HepG2 (cell line): ENCODE results near the gene TERC. TPM values are rescaled to one million over a fixed set of nuclear protein-coding genes. Genes with fewer than 3 reads are reported as not detected.

ENCODE experiments used
- ATAC-seq: fragments of 200-7000 bp; cut with Tn5 transposase; 3 replicates; pipeline ENCODE4 v1.9.1; 2020; ENCODE audit warnings: mild to moderate bottlenecking, moderate library complexity
- BruUV-seq: library from RNA; stranded (reverse); fragments of 400-500 nt; replicated peaks from 2 replicates; lab custom pipeline; 2021; lab: Mats Ljungman, UMichigan
- CTCF ChIA-PET: fragments of 300-600 bp; formaldehyde crosslinking; extraction: SDS; loops from one replicate; lab custom pipeline; 2021; ENCODE audit warnings: low total read pairs, inconsistent platforms, low intra/inter-chr PET ratio; lab: Yijun Ruan, JAX
- POLR2A ChIA-PET: fragments of 350-600 bp; sonication (Branson Sonifier 250); formaldehyde crosslinking; loops from one replicate; lab custom pipeline; 2020; ENCODE audit warnings: antibody characterized with exemption, inconsistent platforms; lab: Yijun Ruan, JAX
- DNase-seq: peaks from one replicate; pipeline ENCODE4 v3.0.0-alpha.2; 2015; ENCODE audit warnings: low spot score
- FAIRE-seq: peaks from 3 replicates; lab custom pipeline; 2011; peaks lifted over from hg19 to GRCh38; lab: Jason Lieb, UNC
- H2AFZ ChIP-seq: one replicate; pipeline ENCODE4 v1.6.1; 2011; ENCODE audit warnings: low read length, inconsistent platforms
- H3K27ac ChIP-seq: fragments of 300-600 bp; 3 replicates; pipeline ENCODE4 v1.8.0; 2011; ENCODE audit warnings: mixed run types, mild to moderate bottlenecking, mixed read lengths, low read length, inconsistent platforms; ENCODE audit not compliant: insufficient read depth; ENCODE audit errors: extremely low read length
- H3K27me3 ChIP-seq, 2 experiments: fragments of 200-600 bp in 1 of 2; 2 replicates in 1 of 2; 3 replicates in 1 of 2; pipeline versions ENCODE4 v1.6.0 to v1.8.0; 2011; ENCODE audit warnings: low read length in 2 of 2, mild to moderate bottlenecking in 2 of 2, moderate library complexity in 2 of 2, inconsistent platforms in 1 of 2; ENCODE audit not compliant: insufficient read depth in 2 of 2, control insufficient read depth in 1 of 2
- H3K36me3 ChIP-seq, 2 experiments: fragments of 200-600 bp in 1 of 2; replicated peaks in 1 of 2; 2 replicates in 1 of 2; 3 replicates in 1 of 2; pipeline versions ENCODE4 v1.5.1 to v1.8.0; 2011; ENCODE audit warnings: low read length in 2 of 2, inconsistent platforms in 1 of 2; ENCODE audit not compliant: insufficient read depth in 2 of 2, control insufficient read depth in 1 of 2
- H3K4me1 ChIP-seq: 2 replicates; pipeline ENCODE4 v1.5.1; 2012; ENCODE audit warnings: low read length, inconsistent platforms; ENCODE audit not compliant: insufficient read depth
- H3K4me2 ChIP-seq: 2 replicates; pipeline ENCODE4 v1.6.0; 2011; ENCODE audit warnings: low read depth, low read length, inconsistent platforms
- H3K4me3 ChIP-seq, 3 experiments: fragments of 200-600 bp in 1 of 3; sonication (generic), shearing (Covaris generic) in 1 of 3; replicated peaks in 1 of 3; 2 replicates each; pipeline ENCODE4 v1.5.1; 2011 to 2016; ENCODE audit warnings: low read length in 3 of 3, inconsistent platforms in 2 of 3, low read depth in 2 of 3, mild to moderate bottlenecking in 2 of 3, control low read depth in 1 of 3, mixed read lengths in 1 of 3; ENCODE audit not compliant: insufficient read depth in 1 of 3
- H3K79me2 ChIP-seq: one replicate; pipeline ENCODE4 v1.6.1; 2011; ENCODE audit warnings: low read length, inconsistent platforms; ENCODE audit not compliant: insufficient read depth
- H3K9ac ChIP-seq: 2 replicates; pipeline ENCODE4 v1.6.0; 2011; ENCODE audit warnings: mild to moderate bottlenecking, low read depth, low read length, inconsistent platforms; ENCODE audit not compliant: insufficient read depth
- H3K9me3 ChIP-seq: 2 replicates; pipeline ENCODE4 v1.5.1; 2012; ENCODE audit warnings: mild to moderate bottlenecking, low read length
- H4K20me1 ChIP-seq: 2 replicates; pipeline ENCODE4 v1.6.0; 2011; ENCODE audit warnings: inconsistent platforms, mild to moderate bottlenecking, low read length, moderate library complexity; ENCODE audit not compliant: insufficient read depth
- CHD4 ChIP-seq: fragments of 200-600 bp; sonication (generic); IDR thresholded peaks from 2 replicates; pipeline ENCODE4 v1.7.0; 2017; ENCODE audit warnings: mild to moderate bottlenecking, low read length, borderline replicate concordance
- CSRNP1 ChIP-seq: sonication (generic); formaldehyde crosslinking; IDR thresholded peaks from 2 replicates; pipeline ENCODE4 v1.8.1; 2023; ENCODE audit warnings: mild to moderate bottlenecking, missing genetic modification reagents
- FOXP4 ChIP-seq: sonication (generic); formaldehyde crosslinking; IDR thresholded peaks from 2 replicates; pipeline ENCODE4 v1.4.0; 2020; ENCODE audit warnings: missing genetic modification reagents
- GZF1 ChIP-seq: sonication (generic); formaldehyde crosslinking; IDR thresholded peaks from 2 replicates; pipeline ENCODE4 v1.5.1; 2020; ENCODE audit warnings: mild to moderate bottlenecking, missing genetic modification reagents
- NBN ChIP-seq: fragments of 450-650 bp; conservative IDR thresholded peaks from 2 replicates; pipeline ENCODE4 v1.6.1; 2017
- PAWR ChIP-seq: sonication (generic); formaldehyde crosslinking; IDR thresholded peaks from 2 replicates; pipeline ENCODE4 v1.4.0; 2020; ENCODE audit warnings: missing genetic modification reagents, mild to moderate bottlenecking, borderline replicate concordance
- RBM22 ChIP-seq: fragments of 200-400 bp; formaldehyde crosslinking; optimal IDR thresholded peaks from 2 replicates; pipeline ENCODE3; 2017; ENCODE audit warnings: mild to moderate bottlenecking, low read length, moderate library complexity
- SPEN ChIP-seq: sonication (generic); formaldehyde crosslinking; IDR thresholded peaks from 2 replicates; pipeline ENCODE4 v1.5.1; 2020; ENCODE audit warnings: low read depth, mild to moderate bottlenecking, missing genetic modification reagents
- ZHX2 ChIP-seq, 2 experiments: sonication (generic) in 1 of 2; formaldehyde crosslinking in 1 of 2; IDR thresholded peaks; 2 replicates each; pipeline versions ENCODE4 v1.6.1 to v1.9.0; 2014 to 2022; ENCODE audit warnings: antibody characterized with exemption in 1 of 2, borderline replicate concordance in 1 of 2, inconsistent platforms in 1 of 2, low read depth in 1 of 2, missing genetic modification reagents in 1 of 2
- ZNF557 ChIP-seq: sonication (generic); formaldehyde crosslinking; IDR thresholded peaks from 2 replicates; pipeline ENCODE4 v1.4.0; 2020; ENCODE audit warnings: missing genetic modification reagents
- ZNF619 ChIP-seq: sonication (generic); formaldehyde crosslinking; IDR thresholded peaks from 2 replicates; pipeline ENCODE4 v1.4.0; 2020; ENCODE audit warnings: mild to moderate bottlenecking, missing genetic modification reagents
- ZNF674 ChIP-seq: sonication (generic); formaldehyde crosslinking; IDR thresholded peaks from 2 replicates; pipeline ENCODE4 v1.5.0; 2020; ENCODE audit warnings: low read depth, mild to moderate bottlenecking, missing genetic modification reagents
- ZNF761 ChIP-seq: sonication (generic); formaldehyde crosslinking; conservative IDR thresholded peaks from 2 replicates; pipeline ENCODE4 v1.4.0; 2020; ENCODE audit warnings: mild to moderate bottlenecking, missing genetic modification reagents
- WGBS: methylation state at CpG from one replicate; pipeline ENCODE4 v1.1.6; 2017; ENCODE audit warnings: low lambda C conversion rate; 5-methylcytosine and 5-hydroxymethylcytosine counted together
- in situ Hi-C: cut with HindIII; loops from 2 replicates; pipeline ENCODE4 v1.10.0; 2017; ENCODE audit warnings: low pct_unique_long_range_greater_than_20kb; ENCODE audit not compliant: extremely low pct_ligation_motif_present
- intact Hi-C: fragments of 100-400 bp; cut with micrococcal nuclease; formaldehyde crosslinking; loops from one replicate; pipeline ENCODE4 v1.10.0; 2022; ENCODE audit not compliant: unreplicated experiment
- polyA plus RNA-seq, 8 experiments: library from polyadenylated mRNA; depleted of rRNA in 3 of 8; stranded (reverse) in 7 of 8; unstranded in 1 of 8; fragments of >200 nt; fragmentation: Illumina TruSeq in 4 of 8; extraction: Trizol in 4 of 8; gene quantifications; 2 replicates each; pipeline versions ENCODE4 v1.2.1 to v1.2.3, GENCODE V29; 2011 to 2016; ENCODE audit warnings: low read depth in 4 of 8, missing spikeins in 1 of 8, mixed read lengths in 1 of 8; ENCODE audit not compliant: insufficient read depth in 1 of 8
- total RNA-seq, 5 experiments: library from RNA; depleted of rRNA; stranded (reverse); fragments of >200 nt; fragmentation: Illumina TruSeq; extraction: Trizol; gene quantifications; 2 replicates each; pipeline ENCODE4 v1.2.3, GENCODE V29; 2016; ENCODE audit warnings: low read depth in 1 of 5

The TERC gene
- total and polyA plus RNA-seq, 2 of the 13 experiments (the other 11 are each of a cell fraction or from before 2014, with no cell fraction given), result 1.3 to 74.6 TPM

GRCh38 chr3:169769287-169770181, 4.7 kb upstream of the TERC start, which contains the start of gene ACTRT3:
TSS of gene ACTRT3 (minus strand) at chr3:169769561. CDS start at chr3:169769520, 41 bp downstream.
- DNase-seq, result peak; percentile 39
- no TSS peak for BruUV-seq
- Histone ChIP-seq H3K27me3 (peaks cover 0 to 3% of the 10 kb centered on the region in 2 experiments; a peak in 1 of 5 replicates), H3K9me3 (no peaks in the 10 kb centered on the region), H4K20me1 (no peaks in the 10 kb centered on the region), H3K9ac (peak within 1 kb of the TSS; percentile 61), H3K36me3 (peaks cover 0 to 5% of the 10 kb centered on the region in 2 experiments; a peak in 1 of 5 replicates), H3K79me2 (peaks cover 13% of the 10 kb centered on the region), H3K27ac (peak within 1 kb of the TSS; percentile 66), H3K4me3 (peak within 1 kb of the TSS; percentile 48 to 67 (median 54)), H3K4me2 (peak within 1 kb of the TSS; percentile 54), H2AFZ (no peak within 1 kb of the TSS), H3K4me1 (peaks cover 6% of the 10 kb centered on the region)
- no peak for FAIRE-seq
- intact Hi-C loops (loop anchor here (5.0 to 10.0 kb wide), 2 partner anchors 255 to 907 kb away; no protein-coding TSS in a partner anchor), in situ Hi-C loops (no loop called here)
- ChIA-PET POLR2A (interaction anchor here (0.6 kb wide), 1 partner anchor 61 kb away, joined by 4 read pairs; no protein-coding TSS in a partner anchor), CTCF (no interaction called here)
- ATAC-seq, result peak; percentile 55
- WGBS, result 52% methylated on average over 12 of the region's 51 CpGs
- no peak for TF ChIP-seq PAWR
- TF ChIP-seq CHD4, result no peak
- TF ChIP-seq ZNF557 (CRISPR knock-in tag), result no peak
- no peak for TF ChIP-seq ZNF761 (CRISPR knock-in tag)
- TF ChIP-seq ZNF619 (CRISPR knock-in tag), result no peak
- TF ChIP-seq NBN, result no peak
- TF ChIP-seq RBM22, result no peak
- peak; percentile 44; the same call in 1 of the 2 replicates for TF ChIP-seq SPEN (CRISPR knock-in tag)
- TF ChIP-seq ZNF674 (CRISPR knock-in tag), result no peak
- 0 out of 2 replicates have a peak, but pooled peaks have one; percentile 23 for TF ChIP-seq FOXP4 (CRISPR knock-in tag)
- TF ChIP-seq GZF1 (CRISPR knock-in tag), result no peak
- TF ChIP-seq ZHX2 (IDR thresholded peaks at IDR 0.05; ENCODE audit: low read depth), result no peak
- TF ChIP-seq ZHX2 (CRISPR knock-in tag; IDR thresholded peaks at IDR 0.05; ENCODE audit: borderline replicate concordance), result no peak
- TF ChIP-seq CSRNP1 (CRISPR knock-in tag), result no peak
